Esophagus muscularis mucosa (tissue), 4 donors: ENCODE results near the gene CEP76. TPM values are rescaled to one million over a fixed set of nuclear protein-coding genes. Genes with fewer than 3 reads are reported as not detected.

Source experiments
- DNase-seq: peaks from one replicate; pipeline ENCODE4 v3.0.0-alpha.2; 2017; ENCODE audit errors: extremely low spot score
- H3K27ac ChIP-seq, 4 donors: fragments of 200-600 bp; sonication (generic); replicated peaks in 1 of 4; 1 replicate in 3 of 4; 2 replicates in 1 of 4; pipeline ENCODE4 v1.5.1; 2016 to 2019; ENCODE audit warnings: mild to moderate bottlenecking in 1 of 4
- H3K27me3 ChIP-seq, 4 donors: fragments of 200-600 bp; sonication (generic); one replicate each; pipeline versions ENCODE4 v1.5.1 to v1.6.0; 2016 to 2019
- H3K36me3 ChIP-seq, 4 donors: fragments of 200-600 bp; sonication (generic); one replicate each; pipeline ENCODE4 v1.5.1; 2016 to 2019
- H3K4me1 ChIP-seq, 4 donors: fragments of 200-600 bp; sonication (generic); one replicate each; pipeline ENCODE4 v1.5.1; 2016 to 2019
- H3K4me3 ChIP-seq, 4 donors: fragments of 200-600 bp; sonication (generic); 1 replicate in 2 of 4; 2 replicates in 2 of 4; pipeline ENCODE4 v1.5.1; 2016 to 2019; ENCODE audit warnings: mild to moderate bottlenecking in 4 of 4, moderate library complexity in 1 of 4
- H3K9me3 ChIP-seq, 4 donors: fragments of 200-600 bp; sonication (generic); 1 replicate in 3 of 4; 2 replicates in 1 of 4; pipeline ENCODE4 v1.5.1; 2016 to 2019
- CTCF ChIP-seq, 3 experiments: fragments of 200-600 bp in 2 of 3; fragments of 450-650 bp in 1 of 3; sonication (generic) in 2 of 3; IDR thresholded peaks; one replicate each; pipeline ENCODE4 v1.5.1; 2017 to 2019; ENCODE audit warnings: antibody characterized with exemption in 3 of 3, mild to moderate bottlenecking in 2 of 3, moderate library complexity in 1 of 3
- EP300 ChIP-seq: sonication (generic); formaldehyde crosslinking; IDR thresholded peaks from one replicate; pipeline ENCODE4 v1.6.1; 2017; ENCODE audit warnings: antibody characterized with exemption
- POLR2A ChIP-seq: fragments of 450-650 bp; IDR thresholded peaks from one replicate; pipeline ENCODE4 v1.6.1; 2017; ENCODE audit warnings: antibody characterized with exemption, moderate library complexity, mild to moderate bottlenecking, low read depth
- POLR2AphosphoS5 ChIP-seq, 2 donors: sonication (generic); formaldehyde crosslinking; IDR thresholded peaks; one replicate each; pipeline ENCODE4 v1.6.1; 2017; ENCODE audit warnings: antibody characterized with exemption in 2 of 2
- WGBS: methylation state at CpG from one replicate; pipeline ENCODE4 v1.1.5; 2018; 5-methylcytosine and 5-hydroxymethylcytosine counted together
- intact Hi-C: fragments of 100-400 bp; cut with DNase I; formaldehyde crosslinking; loops from one replicate; pipeline ENCODE4 v1.15.1; 2023
- total RNA-seq, 4 donors: library from RNA; depleted of rRNA; stranded (reverse); fragments of >200 nt; gene quantifications; one replicate each; pipeline versions ENCODE4 v1.1.0 to v1.2.1, GENCODE V29; 2016

Gene CEP76
- total RNA-seq, 4 donors from 2014 or later, result 5.0 to 8.7 (median 5.8) TPM

GRCh38 chr18:12699747-12700146 is 2.8 kb downstream of the CEP76 start:
- Histone ChIP-seq H3K4me3 (no peak overlapping the region), H3K4me1 (peaks cover 20 to 31% (median 31%) of the 10 kb centered on the region in 4 donors), H3K27me3 (no peaks in the 10 kb centered on the region), H3K27ac (no peak overlapping the region), H3K36me3 (peaks cover 0 to 39% (median 13%) of the 10 kb centered on the region in 4 donors), H3K9me3 (no peaks in the 10 kb centered on the region)
- WGBS, result 93% methylated on average over 2 of the region's 2 CpGs
- TF ChIP-seq EP300, result no peak
- no peak for TF ChIP-seq CTCF (IDR thresholded peaks at IDR 0.05)
- no peak for TF ChIP-seq POLR2A
- no peak for TF ChIP-seq POLR2AphosphoS5 (IDR thresholded peaks at IDR 0.05)
- intact Hi-C loops, result no loop called here
- DNase-seq, result no peak

- Histone ChIP-seq H3K4me1 (no peaks in the 10 kb centered on the region), H3K9me3 (no peaks in the 10 kb centered on the region), H3K27ac (no peak overlapping the region), H3K4me3 (no peak overlapping the region), H3K36me3 (peaks cover 0 to 67% (median 19%) of the 10 kb centered on the region in 4 donors), H3K27me3 (no peaks in the 10 kb centered on the region)
- DNase-seq, result no peak
- intact Hi-C loops, result no loop called here
- TF ChIP-seq EP300 (no peak), CTCF (IDR thresholded peaks at IDR 0.05) (no peak), POLR2AphosphoS5 (IDR thresholded peaks at IDR 0.05) (no peak), POLR2A (no peak)
- 86% methylated on average over 2 of the region's 2 CpGs for WGBS
Measured at GRCh38 chr18:12694032-12694431, 8.5 kb downstream of the CEP76 start.

- no peaks in the 10 kb centered on the region for H3K9me3 ChIP-seq
- no peaks in the 10 kb centered on the region for H3K4me1 ChIP-seq
- no peak for TF ChIP-seq POLR2AphosphoS5 (IDR thresholded peaks at IDR 0.05)
- TF ChIP-seq CTCF (IDR thresholded peaks at IDR 0.05), result no peak
- no peak for TF ChIP-seq POLR2A
- no peak for TF ChIP-seq EP300
- no peak overlapping the region for H3K27ac ChIP-seq
- no peak for DNase-seq
- peaks cover 0 to 65% (median 15%) of the 10 kb centered on the region in 4 donors for H3K36me3 ChIP-seq
- no peaks in the 10 kb centered on the region for H3K27me3 ChIP-seq
- no peak overlapping the region for H3K4me3 ChIP-seq
- 96% methylated on average over 9 of the region's 9 CpGs for WGBS
- intact Hi-C loops, result no loop called here
Measured at GRCh38 chr18:12692206-12692605, 10.3 kb downstream of the CEP76 start.

- H3K4me3 ChIP-seq, result no peak overlapping the region
- no peak for DNase-seq
- no peaks in the 10 kb centered on the region for H3K9me3 ChIP-seq
- H3K36me3 ChIP-seq, result peaks cover 4 to 61% (median 16%) of the 10 kb centered on the region in 4 donors
- 79% methylated on average over 4 of the region's 4 CpGs for WGBS
- no peak overlapping the region for H3K27ac ChIP-seq
- no peaks in the 10 kb centered on the region for H3K27me3 ChIP-seq
- intact Hi-C loops, result no loop called here
- no peak for TF ChIP-seq CTCF (IDR thresholded peaks at IDR 0.05)
- TF ChIP-seq POLR2A, result no peak
- TF ChIP-seq POLR2AphosphoS5 (IDR thresholded peaks at IDR 0.05), result no peak
- H3K4me1 ChIP-seq, result no peaks in the 10 kb centered on the region
Measured at GRCh38 chr18:12689256-12689850, 13.2 kb downstream of the CEP76 start.

- Histone ChIP-seq H3K27ac (no peak overlapping the region), H3K4me3 (no peak overlapping the region), H3K27me3 (no peaks in the 10 kb centered on the region), H3K36me3 (peaks cover 12 to 62% (median 17%) of the 10 kb centered on the region in 4 donors), H3K4me1 (no peaks in the 10 kb centered on the region), H3K9me3 (no peaks in the 10 kb centered on the region)
- no peak for TF ChIP-seq POLR2A
- no peak for DNase-seq
- 72% methylated on average over 3 of the region's 3 CpGs for WGBS
- intact Hi-C loops, result no loop called here
Measured at GRCh38 chr18:12686100-12686499, 16.4 kb downstream of the CEP76 start.
